ENCODE data around the gene ASTN1.

ASTN1 gene

GRCh38 chr1:176837708-176838107 lies 326.8 kb downstream of the ASTN1 start:
- no peak for DNase-seq (ENCODE audit: low read depth in 2 of 2)

GRCh38 chr1:176831150-176831549 lies 333.4 kb downstream of the ASTN1 start:
- no peak for DNase-seq (ENCODE audit: low read depth in 2 of 2)

- no peak for DNase-seq (ENCODE audit: low read depth in 2 of 2)
Measured at GRCh38 chr1:176829261-176829660, 335.3 kb downstream of the ASTN1 start.

GRCh38 chr1:176826265-176826664 lies 338.2 kb downstream of the ASTN1 start:
- no peak for DNase-seq (ENCODE audit: low read depth in 2 of 2)

- no peak for DNase-seq (ENCODE audit: low read depth in 2 of 2)
Measured at GRCh38 chr1:176820391-176821031, 344.0 kb downstream of the ASTN1 start.

- DNase-seq (ENCODE audit: low read depth in 2 of 2) = no peak
Measured at GRCh38 chr1:176816232-176816631, 348.3 kb downstream of the ASTN1 start.

- no peak for DNase-seq (ENCODE audit: low read depth in 2 of 2)
Measured at GRCh38 chr1:176815621-176816020, 348.9 kb downstream of the ASTN1 start.

- DNase-seq (ENCODE audit: low read depth in 2 of 2) = no peak
Measured at GRCh38 chr1:176811511-176812288, 352.8 kb downstream of the ASTN1 start.

GRCh38 chr1:176809292-176809691 lies 355.2 kb downstream of the ASTN1 start:
- no peak for DNase-seq (ENCODE audit: low read depth in 2 of 2)
